Epithelial cell of proximal tubule (primary cell): ENCODE data around the gene RUFY4. TPM values are rescaled to one million over a fixed set of nuclear protein-coding genes. Genes with fewer than 3 reads are reported as not detected.

Experiments
- DNase-seq: peaks from one replicate; pipeline ENCODE4 v3.0.0-alpha.2; 2011; ENCODE audit warnings: low read depth
- H3K4me3 ChIP-seq: 2 replicates; pipeline ENCODE4 v1.5.1; 2011; ENCODE audit warnings: low read depth, mild to moderate bottlenecking, low read length
- total RNA-seq: library from RNA; depleted of rRNA; stranded (reverse); fragments of >200 nt; gene quantifications from 2 replicates; pipeline ENCODE4 v1.2.3, GENCODE V29; 2015
- TF ChIP-seq, protein P1 (sequence below): conservative IDR thresholded peaks from 2 replicates; pipeline ENCODE4 v1.5.1; 2012; ENCODE audit warnings: low read depth, mild to moderate bottlenecking, low read length

The RUFY4 gene
- total RNA-seq, 1 donor from 2014 or later: not detected

DNA sequence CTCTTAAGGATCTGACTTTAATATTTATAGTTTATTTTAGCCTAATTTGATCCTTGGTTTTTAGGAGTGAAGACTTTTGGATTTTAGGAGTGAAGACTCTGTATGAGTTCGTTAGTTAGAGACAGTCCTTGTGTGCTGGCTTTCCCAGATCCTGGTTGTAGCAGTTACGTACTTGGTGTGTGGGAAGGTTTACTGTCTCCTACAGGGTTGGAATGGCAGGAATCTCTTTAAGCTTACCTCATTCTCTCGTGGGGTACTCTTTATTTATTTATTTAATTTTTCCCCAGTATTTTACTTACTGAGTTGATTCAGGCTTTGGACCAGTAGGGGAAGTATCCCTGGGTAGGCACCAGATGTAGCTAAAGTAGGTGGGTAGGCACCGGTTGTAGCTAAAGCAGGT is 54.9 kb downstream of the RUFY4 start:
- no peak for DNase-seq
- TF ChIP-seq, protein P1, sequence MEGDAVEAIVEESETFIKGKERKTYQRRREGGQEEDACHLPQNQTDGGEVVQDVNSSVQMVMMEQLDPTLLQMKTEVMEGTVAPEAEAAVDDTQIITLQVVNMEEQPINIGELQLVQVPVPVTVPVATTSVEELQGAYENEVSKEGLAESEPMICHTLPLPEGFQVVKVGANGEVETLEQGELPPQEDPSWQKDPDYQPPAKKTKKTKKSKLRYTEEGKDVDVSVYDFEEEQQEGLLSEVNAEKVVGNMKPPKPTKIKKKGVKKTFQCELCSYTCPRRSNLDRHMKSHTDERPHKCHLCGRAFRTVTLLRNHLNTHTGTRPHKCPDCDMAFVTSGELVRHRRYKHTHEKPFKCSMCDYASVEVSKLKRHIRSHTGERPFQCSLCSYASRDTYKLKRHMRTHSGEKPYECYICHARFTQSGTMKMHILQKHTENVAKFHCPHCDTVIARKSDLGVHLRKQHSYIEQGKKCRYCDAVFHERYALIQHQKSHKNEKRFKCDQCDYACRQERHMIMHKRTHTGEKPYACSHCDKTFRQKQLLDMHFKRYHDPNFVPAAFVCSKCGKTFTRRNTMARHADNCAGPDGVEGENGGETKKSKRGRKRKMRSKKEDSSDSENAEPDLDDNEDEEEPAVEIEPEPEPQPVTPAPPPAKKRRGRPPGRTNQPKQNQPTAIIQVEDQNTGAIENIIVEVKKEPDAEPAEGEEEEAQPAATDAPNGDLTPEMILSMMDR: no peak
- H3K4me3 ChIP-seq: no peak overlapping the region

DNA sequence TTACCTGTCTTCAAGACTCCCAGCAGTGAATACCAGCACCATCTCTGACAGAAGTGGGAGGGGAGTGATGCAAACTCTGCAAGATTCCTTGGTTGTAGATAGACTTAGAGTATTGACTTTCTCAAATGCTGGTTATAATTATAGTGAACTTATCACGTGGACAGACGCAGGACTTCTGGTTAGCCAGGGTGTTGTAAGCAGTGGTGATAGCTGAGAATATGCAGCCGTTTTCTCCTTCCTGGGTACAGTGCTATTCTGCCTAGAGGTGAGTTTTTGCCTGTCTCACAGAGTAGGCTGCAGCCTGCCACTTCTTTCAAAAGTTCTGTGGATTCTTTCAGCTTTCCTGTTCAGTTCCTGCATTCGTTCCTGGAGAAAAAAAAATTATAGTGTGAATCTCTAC is 56.0 kb downstream of the RUFY4 start:
- TF ChIP-seq, protein P1: no peak
- DNase-seq: no peak
- no peak overlapping the region for H3K4me3 ChIP-seq

DNA sequence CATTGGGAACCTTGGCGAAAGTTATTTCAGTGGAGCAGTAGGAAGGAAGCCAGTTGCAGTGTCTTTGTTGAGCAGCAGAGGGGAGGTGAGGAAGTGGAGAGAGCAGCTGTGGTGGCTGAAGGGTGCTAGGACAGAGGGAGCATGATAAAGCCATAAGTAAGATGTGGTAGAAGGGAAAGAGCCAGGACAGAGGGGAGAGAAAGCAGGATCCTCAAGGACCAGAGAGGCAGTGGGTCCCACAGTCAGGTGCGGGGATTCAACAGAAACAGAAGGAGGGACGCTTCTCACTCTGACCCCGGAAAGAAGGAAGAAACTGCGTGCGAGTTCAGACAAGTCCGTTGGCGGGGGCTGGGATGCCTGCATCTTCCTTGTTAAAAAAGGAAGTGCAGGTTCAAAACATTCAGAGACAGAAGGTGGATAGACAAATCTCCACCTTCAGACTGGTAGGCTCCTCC is 56.6 kb downstream of the RUFY4 start, which contains the start of gene CXCR2:
Gene CXCR2 (plus strand): TSS at position 403 of the 455 bp plus-strand sequence. CDS start 8,774 bp downstream, outside the sequence.
- DNase-seq: no peak
- TF ChIP-seq, protein P1: no peak
- H3K4me3 ChIP-seq: no peak within 1 kb of the TSS

DNA sequence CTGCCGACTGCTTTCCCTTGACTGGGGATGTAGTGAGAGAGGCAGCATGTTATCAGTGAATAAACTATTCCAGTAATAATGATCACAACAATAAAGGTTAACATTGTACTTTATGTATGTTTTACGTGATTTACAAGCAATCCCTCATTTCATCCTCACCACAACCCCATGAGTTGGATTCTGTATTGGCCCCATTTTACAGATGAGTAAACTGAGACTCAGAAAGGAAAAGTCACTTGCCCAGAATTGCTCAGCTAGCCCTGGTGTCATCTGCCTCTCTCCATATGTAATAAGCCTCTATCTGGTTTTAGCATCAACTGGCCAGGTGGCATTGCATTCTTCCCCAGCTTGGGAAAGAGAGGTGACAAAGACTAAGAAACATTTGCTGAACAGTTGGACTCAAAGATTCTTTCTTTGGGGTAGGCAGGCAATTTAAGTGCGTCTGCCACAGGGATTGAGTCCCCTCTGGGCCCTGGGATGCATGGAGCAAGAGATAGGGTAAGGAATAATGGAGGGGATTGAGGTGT is 58.9 kb downstream of the RUFY4 start:
- TF ChIP-seq, protein P1: no peak
- no peak for DNase-seq

DNA sequence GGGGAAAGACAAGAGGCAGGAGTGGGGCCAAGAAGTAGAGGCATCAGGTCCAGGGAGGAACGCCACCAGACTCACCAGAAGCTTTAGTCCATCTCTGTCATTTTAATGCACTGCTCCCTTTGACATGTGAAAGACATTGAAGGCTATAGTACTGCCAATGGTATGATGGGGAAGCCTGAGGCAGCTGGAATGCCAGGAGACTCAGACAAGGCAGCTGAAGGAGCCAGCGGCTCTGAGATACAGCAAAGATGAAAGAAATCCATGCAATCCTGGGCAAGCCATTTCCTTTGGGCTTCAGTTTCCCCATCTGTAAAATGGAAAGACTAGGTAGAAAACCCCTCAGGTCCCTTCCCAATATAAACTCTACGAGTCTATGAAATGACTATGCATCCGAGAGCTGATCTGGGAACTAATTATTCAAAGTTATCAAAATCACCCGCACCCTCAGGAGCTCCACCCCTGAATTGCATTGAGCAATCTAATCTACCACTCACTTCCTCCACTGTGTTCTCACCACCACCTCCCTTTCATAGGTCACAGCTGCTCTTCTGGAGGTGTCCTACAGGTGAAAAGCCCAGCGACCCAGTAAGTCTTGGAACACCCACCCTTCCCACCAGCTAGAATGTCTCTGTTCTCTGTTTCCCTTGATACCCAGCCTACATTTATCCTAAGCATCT is 59.9 kb downstream of the RUFY4 start:
- H3K4me3 ChIP-seq: no peak overlapping the region
- DNase-seq: no peak
- TF ChIP-seq, protein P1: no peak

More for the DNA sequence above, 58.9 kb downstream of the RUFY4 start:
- H3K4me3 ChIP-seq: no peak overlapping the region

GRCh38 chr2:218129458-218130135 is 60.5 kb downstream of the RUFY4 start:
- no peak for DNase-seq
- H3K4me3 ChIP-seq: no peak overlapping the region
- TF ChIP-seq, protein P1: no peak

- no peak for DNase-seq
- TF ChIP-seq, protein P1: no peak
- no peak overlapping the region for H3K4me3 ChIP-seq
Observed at GRCh38 chr2:218130377-218130776, 61.3 kb downstream of the RUFY4 start.
